ENCODE data around the gene ZNRD2. TPM values are rescaled to one million over a fixed set of nuclear protein-coding genes. Genes with fewer than 3 reads are reported as not detected.

ZNRD2 gene
- total RNA-seq, 1 donor from 2014 or later: 32.2 TPM

DNA sequence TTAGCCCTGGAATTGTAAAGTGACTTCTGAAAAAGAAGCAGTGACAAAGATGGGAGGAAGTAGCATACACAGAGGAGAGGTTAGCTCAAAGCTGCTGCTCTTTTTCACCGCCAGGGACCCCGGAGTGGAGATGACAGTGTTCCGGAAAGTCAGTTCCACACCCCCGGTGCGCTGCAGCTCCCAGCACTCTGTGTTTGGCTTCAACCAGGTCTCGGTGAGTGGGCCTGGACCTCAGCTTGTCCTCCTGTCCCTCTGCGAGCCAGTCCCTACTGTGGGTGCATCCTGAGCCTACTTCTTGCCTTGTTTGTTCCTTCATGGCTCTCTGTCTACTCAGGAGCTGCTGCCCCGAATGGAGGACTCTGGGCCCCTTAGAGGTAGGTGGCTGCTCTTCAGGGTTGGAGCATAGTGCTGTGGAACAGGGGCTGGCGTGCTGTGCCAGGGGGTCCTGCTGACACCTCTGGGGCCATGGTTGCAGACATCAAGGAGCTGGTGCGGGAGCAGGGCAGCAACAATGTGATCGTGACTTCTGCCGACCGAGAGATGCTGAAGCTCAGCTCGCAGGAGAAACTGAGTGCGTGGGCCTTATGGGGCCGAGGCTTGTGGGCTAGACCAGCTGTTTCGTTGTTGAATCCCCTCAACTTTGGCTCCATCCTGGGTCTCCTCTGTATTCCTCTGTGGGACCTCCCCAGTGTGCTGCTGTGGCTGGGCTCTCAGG is 47.0 kb downstream of the ZNRD2 start:
- H3K27ac Mint-ChIP-seq: peak overlapping the region; percentile 91
- no peaks in the 10 kb centered on the region for H3K27me3 Mint-ChIP-seq
- peak overlapping the region; percentile 96 for H3K4me3 Mint-ChIP-seq
- no peak for DNase-seq (ENCODE audit: extremely low spot score, unreplicated experiment)
- H3K9me3 Mint-ChIP-seq: no peaks in the 10 kb centered on the region
- H3K4me1 Mint-ChIP-seq (ENCODE audit: unreplicated experiment): peaks cover 11% of the 10 kb centered on the region
- peaks cover 1% of the 10 kb centered on the region for H3K36me3 Mint-ChIP-seq
- TF ChIP-seq, protein P1, sequence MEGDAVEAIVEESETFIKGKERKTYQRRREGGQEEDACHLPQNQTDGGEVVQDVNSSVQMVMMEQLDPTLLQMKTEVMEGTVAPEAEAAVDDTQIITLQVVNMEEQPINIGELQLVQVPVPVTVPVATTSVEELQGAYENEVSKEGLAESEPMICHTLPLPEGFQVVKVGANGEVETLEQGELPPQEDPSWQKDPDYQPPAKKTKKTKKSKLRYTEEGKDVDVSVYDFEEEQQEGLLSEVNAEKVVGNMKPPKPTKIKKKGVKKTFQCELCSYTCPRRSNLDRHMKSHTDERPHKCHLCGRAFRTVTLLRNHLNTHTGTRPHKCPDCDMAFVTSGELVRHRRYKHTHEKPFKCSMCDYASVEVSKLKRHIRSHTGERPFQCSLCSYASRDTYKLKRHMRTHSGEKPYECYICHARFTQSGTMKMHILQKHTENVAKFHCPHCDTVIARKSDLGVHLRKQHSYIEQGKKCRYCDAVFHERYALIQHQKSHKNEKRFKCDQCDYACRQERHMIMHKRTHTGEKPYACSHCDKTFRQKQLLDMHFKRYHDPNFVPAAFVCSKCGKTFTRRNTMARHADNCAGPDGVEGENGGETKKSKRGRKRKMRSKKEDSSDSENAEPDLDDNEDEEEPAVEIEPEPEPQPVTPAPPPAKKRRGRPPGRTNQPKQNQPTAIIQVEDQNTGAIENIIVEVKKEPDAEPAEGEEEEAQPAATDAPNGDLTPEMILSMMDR (conservative IDR thresholded peaks at IDR 0.05): no peak

DNA sequence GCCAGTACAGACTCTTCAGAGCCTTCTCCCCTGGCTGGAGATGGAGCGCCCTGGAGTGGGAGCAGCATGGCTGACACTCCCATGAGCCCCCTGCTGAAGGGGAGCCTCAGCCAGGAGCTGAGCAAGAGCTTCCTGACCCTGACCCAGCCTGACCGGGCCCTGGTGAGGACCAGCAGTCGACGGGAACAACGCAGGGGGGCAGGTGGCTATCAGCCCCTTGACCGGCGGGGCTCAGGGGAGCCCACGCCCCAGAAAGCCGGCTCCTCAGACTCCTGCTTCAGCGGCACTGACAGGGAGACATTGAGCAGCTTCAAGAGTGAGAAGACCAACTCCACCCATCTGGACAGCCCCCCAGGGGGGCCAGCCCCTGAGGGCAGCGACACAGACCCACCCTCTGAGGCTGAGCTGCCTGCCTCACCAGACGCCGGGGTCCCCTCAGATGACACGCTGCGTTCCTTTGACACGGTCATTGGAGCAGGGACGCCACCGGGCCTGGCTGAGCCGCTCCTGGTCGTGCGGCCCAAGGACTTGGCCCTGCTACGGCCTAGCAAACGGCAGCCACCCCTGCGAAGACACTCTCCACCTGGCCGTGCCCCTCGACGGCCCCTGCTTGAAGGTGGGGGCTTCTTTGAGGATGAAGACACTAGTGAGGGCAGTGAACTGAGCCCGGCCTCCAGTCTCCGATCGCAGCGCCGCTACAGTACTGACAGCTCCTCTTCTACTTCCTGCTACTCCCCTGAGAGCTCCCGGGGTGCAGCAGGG is 47.9 kb downstream of the ZNRD2 start:
- no peak overlapping the region for H3K27ac Mint-ChIP-seq
- H3K9me3 Mint-ChIP-seq: no peaks in the 10 kb centered on the region
- no peak for DNase-seq (ENCODE audit: extremely low spot score, unreplicated experiment)
- no peaks in the 10 kb centered on the region for H3K36me3 Mint-ChIP-seq
- TF ChIP-seq, protein P1 (conservative IDR thresholded peaks at IDR 0.05): no peak
- H3K27me3 Mint-ChIP-seq: no peaks in the 10 kb centered on the region
- H3K4me1 Mint-ChIP-seq (ENCODE audit: unreplicated experiment): peaks cover 8% of the 10 kb centered on the region
- H3K4me3 Mint-ChIP-seq: no peak overlapping the region

DNA sequence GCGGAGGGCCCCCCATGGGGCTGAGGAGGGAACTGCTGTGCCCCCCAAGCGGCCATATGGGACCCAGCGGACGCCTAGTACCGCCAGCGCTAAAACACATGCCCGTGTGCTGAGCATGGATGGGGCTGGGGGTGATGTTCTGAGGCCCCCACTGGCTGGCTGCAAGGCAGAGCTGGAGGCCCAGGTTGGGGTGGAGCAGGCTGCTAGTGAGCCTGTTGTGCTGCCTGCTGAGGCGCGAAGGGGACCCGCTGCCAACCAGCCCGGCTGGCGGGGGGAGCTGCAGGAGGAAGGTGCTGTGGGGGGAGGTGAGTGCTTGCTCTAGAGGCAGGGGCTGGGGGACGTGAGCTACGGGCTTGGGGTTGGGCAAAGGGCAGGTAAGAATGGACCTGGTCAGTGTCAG is 48.5 kb downstream of the ZNRD2 start:
- Mint-ChIP-seq H3K4me3 (no peak overlapping the region), H3K4me1 (ENCODE audit: unreplicated experiment) (peaks cover 8% of the 10 kb centered on the region), H3K27me3 (no peaks in the 10 kb centered on the region), H3K27ac (no peak overlapping the region), H3K36me3 (no peaks in the 10 kb centered on the region), H3K9me3 (no peaks in the 10 kb centered on the region)
- no peak for DNase-seq (ENCODE audit: extremely low spot score, unreplicated experiment)
- TF ChIP-seq, protein P1 (conservative IDR thresholded peaks at IDR 0.05): no peak

DNA sequence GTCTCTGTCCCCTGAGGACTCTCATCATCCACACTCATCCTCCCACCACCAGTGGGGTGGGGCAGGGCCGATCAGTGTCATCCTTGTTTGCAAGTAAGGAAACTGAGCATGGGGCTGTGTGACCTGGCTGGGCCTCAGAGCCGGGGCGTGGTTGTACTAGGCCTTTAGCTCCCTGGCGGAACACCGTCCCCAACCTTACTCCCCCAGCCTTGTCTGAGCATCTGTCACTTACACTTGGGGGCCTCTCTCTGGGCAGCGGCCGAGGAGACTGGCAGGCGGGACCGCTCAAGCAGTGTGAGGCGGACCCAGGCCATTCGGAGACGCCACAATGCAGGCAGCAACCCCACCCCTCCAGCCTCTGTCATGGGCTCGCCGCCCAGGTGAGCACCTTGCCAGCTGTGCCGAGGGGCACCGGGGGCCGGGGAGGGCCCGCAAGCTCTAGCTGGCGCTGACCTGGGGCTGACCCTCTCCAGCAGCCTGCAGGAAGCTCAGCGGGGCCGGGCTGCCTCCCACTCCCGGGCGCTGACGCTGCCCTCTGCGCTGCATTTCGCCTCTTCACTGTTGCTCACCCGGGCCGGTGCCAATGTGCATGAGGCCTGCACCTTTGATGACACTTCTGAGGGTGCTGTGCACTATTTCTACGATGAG is 49.1 kb downstream of the ZNRD2 start:
- no peak overlapping the region for H3K4me3 Mint-ChIP-seq
- no peak for DNase-seq (ENCODE audit: extremely low spot score, unreplicated experiment)
- TF ChIP-seq, protein P1 (conservative IDR thresholded peaks at IDR 0.05): no peak
- no peaks in the 10 kb centered on the region for H3K9me3 Mint-ChIP-seq
- no peaks in the 10 kb centered on the region for H3K27me3 Mint-ChIP-seq
- H3K36me3 Mint-ChIP-seq: no peaks in the 10 kb centered on the region
- H3K4me1 Mint-ChIP-seq (ENCODE audit: unreplicated experiment): peaks cover 8% of the 10 kb centered on the region
- H3K27ac Mint-ChIP-seq: no peak overlapping the region

DNA sequence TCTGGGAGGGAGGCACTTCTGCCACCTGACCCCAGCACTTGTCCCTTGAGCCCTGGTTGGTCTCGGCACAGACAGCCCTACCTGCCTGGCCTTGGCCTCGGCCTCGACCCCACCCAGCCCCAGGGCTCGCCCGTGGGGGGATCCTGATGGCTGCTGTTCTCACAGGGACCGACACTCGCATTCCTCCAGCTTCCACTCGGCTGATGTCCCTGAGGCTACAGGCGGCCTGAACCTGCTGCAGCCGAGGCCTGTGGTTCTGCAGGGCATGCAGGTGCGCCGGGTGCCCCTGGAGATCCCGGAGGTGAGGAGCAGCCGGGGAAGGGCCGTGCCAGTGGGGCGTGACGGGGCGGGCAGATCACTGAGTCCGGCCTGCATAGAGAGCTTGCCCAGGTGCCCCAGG is 50.4 kb downstream of the ZNRD2 start:
- TF ChIP-seq, protein P1 (conservative IDR thresholded peaks at IDR 0.05): no peak
- no peak overlapping the region for H3K4me3 Mint-ChIP-seq
- H3K9me3 Mint-ChIP-seq: no peaks in the 10 kb centered on the region
- no peak overlapping the region for H3K27ac Mint-ChIP-seq
- H3K36me3 Mint-ChIP-seq: no peaks in the 10 kb centered on the region
- H3K27me3 Mint-ChIP-seq: no peaks in the 10 kb centered on the region
- DNase-seq (ENCODE audit: extremely low spot score, unreplicated experiment): no peak
- H3K4me1 Mint-ChIP-seq (ENCODE audit: unreplicated experiment): peaks cover 8% of the 10 kb centered on the region

Data from type B pancreatic cell (in vitro differentiated cells).